H9 (cell line): ENCODE data around the gene ZNF281. TPM values are rescaled to one million over a fixed set of nuclear protein-coding genes. Genes with fewer than 3 reads are reported as not detected.

Experiments
- DNase-seq: peaks from one replicate; pipeline ENCODE4 v3.0.0-alpha.2; 2017
- H2AFZ ChIP-seq: one replicate; pipeline ENCODE4 v1.6.1; 2013; ENCODE audit warnings: mild to moderate bottlenecking, low read length, control low read depth, moderate library complexity
- H2AK5ac ChIP-seq: 2 replicates; pipeline ENCODE4 v1.6.1; 2013; ENCODE audit warnings: low read length, control low read depth, mixed read lengths; ENCODE audit not compliant: insufficient read length
- H2BK120ac ChIP-seq: one replicate; pipeline ENCODE4 v1.6.1; 2013; ENCODE audit warnings: low read depth, mild to moderate bottlenecking, low read length, control low read depth, inconsistent platforms; ENCODE audit not compliant: poor library complexity, severe bottlenecking
- H2BK12ac ChIP-seq: 2 replicates; pipeline ENCODE4 v1.6.1; 2013; ENCODE audit warnings: low read length, control low read depth, mixed read lengths, low read depth; ENCODE audit not compliant: insufficient read length
- H2BK15ac ChIP-seq: 2 replicates; pipeline ENCODE4 v1.6.1; 2013; ENCODE audit warnings: low read depth, low read length, control low read depth
- H2BK20ac ChIP-seq: one replicate; pipeline ENCODE4 v1.6.1; 2013; ENCODE audit warnings: low read depth, mild to moderate bottlenecking, low read length, control low read depth, inconsistent platforms; ENCODE audit not compliant: poor library complexity, severe bottlenecking
- H2BK5ac ChIP-seq: 2 replicates; pipeline ENCODE4 v1.6.1; 2013; ENCODE audit warnings: low read length, control low read depth, mixed read lengths; ENCODE audit not compliant: insufficient read length
- H3K14ac ChIP-seq: 2 replicates; pipeline ENCODE4 v1.6.1; 2013; ENCODE audit warnings: low read length, control low read depth; ENCODE audit not compliant: insufficient read depth
- H3K18ac ChIP-seq: 2 replicates; pipeline ENCODE4 v1.6.1; 2013; ENCODE audit warnings: low read depth, mild to moderate bottlenecking, mixed read lengths, low read length, control low read depth; ENCODE audit not compliant: insufficient read length
- H3K23ac ChIP-seq: 2 replicates; pipeline ENCODE4 v1.6.1; 2013; ENCODE audit warnings: low read length, control low read depth, mixed read lengths, low read depth; ENCODE audit not compliant: insufficient read length
- H3K23me2 ChIP-seq: 2 replicates; pipeline ENCODE4 v1.6.1; 2013; ENCODE audit warnings: low read depth, mild to moderate bottlenecking, mixed read lengths, low read length, control low read depth; ENCODE audit not compliant: insufficient read length, poor library complexity, severe bottlenecking
- H3K27ac ChIP-seq: 2 replicates; pipeline ENCODE4 v1.5.1; 2013; ENCODE audit warnings: low read length, control low read depth, mixed read lengths, low read depth; ENCODE audit not compliant: insufficient read length
- H3K27me3 ChIP-seq: 2 replicates; pipeline ENCODE4 v1.6.1; 2013; ENCODE audit warnings: low read length, control low read depth, inconsistent platforms; ENCODE audit not compliant: insufficient read depth
- H3K4ac ChIP-seq: 2 replicates; pipeline ENCODE4 v1.6.1; 2013; ENCODE audit warnings: low read depth, mild to moderate bottlenecking, control low read depth, inconsistent platforms, low read length, moderate library complexity
- H3K4me1 ChIP-seq: 2 replicates; pipeline ENCODE4 v1.6.1; 2013; ENCODE audit warnings: low read length, control low read depth, inconsistent platforms; ENCODE audit not compliant: insufficient read depth
- H3K4me2 ChIP-seq: 2 replicates; pipeline ENCODE4 v1.6.1; 2013; ENCODE audit warnings: low read length, control low read depth, mixed read lengths; ENCODE audit not compliant: insufficient read length, insufficient read depth
- H3K56ac ChIP-seq: 2 replicates; pipeline ENCODE4 v1.6.1; 2013; ENCODE audit warnings: low read depth, mild to moderate bottlenecking, mixed read lengths, low read length, control low read depth; ENCODE audit not compliant: insufficient read length
- H3K79me1 ChIP-seq: 2 replicates; pipeline ENCODE4 v1.6.1; 2013; ENCODE audit warnings: low read depth, mild to moderate bottlenecking, moderate library complexity, low read length, control low read depth, inconsistent platforms; ENCODE audit not compliant: insufficient read depth, poor library complexity, severe bottlenecking
- H3K79me2 ChIP-seq: 2 replicates; pipeline ENCODE4 v1.6.1; 2013; ENCODE audit warnings: low read length, control low read depth, inconsistent platforms; ENCODE audit not compliant: insufficient read depth
- H3K9ac ChIP-seq: 2 replicates; pipeline ENCODE4 v1.6.1; 2013; ENCODE audit warnings: low read length, control low read depth, mixed read lengths; ENCODE audit not compliant: insufficient read length; ENCODE audit errors: extremely low read depth
- H3K9me3 ChIP-seq: one replicate; pipeline ENCODE4 v1.6.1; 2013; ENCODE audit warnings: low read depth, low read length, inconsistent platforms; ENCODE audit not compliant: control insufficient read depth
- H3T11ph ChIP-seq: one replicate; pipeline ENCODE4 v1.6.1; 2013; ENCODE audit warnings: mild to moderate bottlenecking, low read length, control low read depth, inconsistent platforms
- H4K20me1 ChIP-seq: one replicate; pipeline ENCODE4 v1.6.1; 2013; ENCODE audit not compliant: control insufficient read depth, insufficient read length, insufficient read depth
- H4K5ac ChIP-seq: 2 replicates; pipeline ENCODE4 v1.6.1; 2013; ENCODE audit warnings: low read depth, mild to moderate bottlenecking, mixed read lengths, low read length, control low read depth; ENCODE audit not compliant: insufficient read length
- H4K8ac ChIP-seq: replicated peaks from 2 replicates; pipeline ENCODE4 v1.6.1; 2013; ENCODE audit warnings: low read length, control low read depth, mixed read lengths, low read depth; ENCODE audit not compliant: insufficient read length
- H4K91ac ChIP-seq: 2 replicates; pipeline ENCODE4 v1.6.1; 2013; ENCODE audit warnings: low read depth, mild to moderate bottlenecking, moderate library complexity, mixed read lengths, low read length, control low read depth; ENCODE audit not compliant: insufficient read length
- H3K27ac Mint-ChIP-seq, 3 experiments: 2 replicates in 2 of 3; 3 replicates in 1 of 3; pipeline ENCODE4 v1.8.0; 2020 to 2021; ENCODE audit warnings: mixed read lengths in 3 of 3, mild to moderate bottlenecking in 1 of 3, moderate library complexity in 1 of 3
- H3K27me3 Mint-ChIP-seq: 2 replicates; pipeline ENCODE4 v1.8.0; 2021; ENCODE audit warnings: low read depth, mild to moderate bottlenecking, moderate library complexity, mixed read lengths
- H3K36me3 Mint-ChIP-seq, 3 experiments: 2 replicates in 2 of 3; 3 replicates in 1 of 3; pipeline ENCODE4 v1.8.0; 2020 to 2021; ENCODE audit warnings: low read depth in 3 of 3, mixed read lengths in 3 of 3; ENCODE audit not compliant: insufficient read depth in 1 of 3
- H3K4me1 Mint-ChIP-seq, 2 experiments: 2 replicates each; pipeline ENCODE4 v1.8.0; 2020; ENCODE audit warnings: mixed read lengths in 2 of 2
- H3K4me3 Mint-ChIP-seq, 2 experiments: 2 replicates in 1 of 2; 3 replicates in 1 of 2; pipeline ENCODE4 v1.8.0; 2020 to 2021; ENCODE audit warnings: mild to moderate bottlenecking in 2 of 2, mixed read lengths in 2 of 2, moderate library complexity in 1 of 2
- H3K9me3 Mint-ChIP-seq, 2 experiments: 2 replicates in 1 of 2; 3 replicates in 1 of 2; pipeline ENCODE4 v1.8.0; 2020; ENCODE audit warnings: mild to moderate bottlenecking in 2 of 2, mixed read lengths in 2 of 2, moderate library complexity in 1 of 2
- CTCF ChIP-seq: fragments of 200-600 bp; sonication (generic); conservative IDR thresholded peaks from 3 replicates; pipeline ENCODE4 v1.8.0; 2021; ENCODE audit warnings: antibody characterized with exemption, mild to moderate bottlenecking
- WGBS: extraction: QIAGEN DNeasy Blood & Tissue Kit; methylation state at CpG from one replicate; pipeline ENCODE4 v1.1.7; 2013; ENCODE audit warnings: missing lambda C conversion rate, low lambda C conversion rate, mixed read lengths; ENCODE audit not compliant: insufficient read length; ENCODE audit errors: extremely low coverage; 5-methylcytosine and 5-hydroxymethylcytosine counted together
- total RNA-seq: library from RNA; stranded (reverse); gene quantifications from 2 replicates; pipeline ENCODE4 v1.2.1, GENCODE V29; 2021

Gene ZNF281
- total RNA-seq, 1 experiment from 2014 or later = 75.2 TPM

DNA sequence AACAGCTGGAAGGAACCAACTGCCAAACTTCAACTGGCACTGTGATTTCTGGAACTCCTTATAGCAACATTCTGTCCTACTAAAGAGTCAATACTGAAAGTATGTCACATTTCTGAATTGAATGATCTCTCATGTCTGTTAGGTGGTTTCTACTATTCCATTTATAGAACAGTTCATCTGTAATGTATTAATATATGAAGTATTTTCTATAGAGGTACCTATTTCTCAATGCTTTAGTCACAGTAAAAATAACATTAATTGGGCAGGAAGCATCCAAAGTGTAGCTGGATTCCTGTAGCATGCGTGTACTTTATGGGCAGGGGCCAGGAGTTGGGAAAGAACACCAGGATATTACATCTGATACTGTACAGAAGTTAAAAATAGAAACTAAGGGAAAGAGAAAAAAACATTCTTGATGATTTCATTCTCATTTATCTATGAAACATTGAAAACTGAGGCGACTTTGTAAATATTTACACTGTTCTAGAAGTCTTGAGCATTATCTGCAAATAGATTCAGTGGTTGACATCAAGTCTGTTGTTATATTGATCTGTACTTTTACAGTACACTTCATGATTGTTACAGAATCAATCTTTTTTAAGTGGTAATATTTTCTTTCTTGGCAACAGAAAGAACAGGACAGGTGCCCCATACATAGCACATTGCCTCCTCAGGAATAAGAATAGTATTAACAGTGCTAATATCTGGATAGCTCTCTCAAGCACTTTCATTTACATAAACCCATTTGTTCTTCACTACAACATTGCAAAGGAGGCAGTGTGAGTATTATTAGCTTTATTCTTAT is 6.2 kb upstream of the ZNF281 start:
- Histone ChIP-seq H4K20me1 (no peaks in the 10 kb centered on the region), H3K9me3 (no peaks in the 10 kb centered on the region), H2BK12ac (no peak overlapping the region), H2BK20ac (no peak overlapping the region), H3K27ac (no peak overlapping the region), H2AFZ (no peak overlapping the region), H3K18ac (no peak overlapping the region), H3K27me3 (no peaks in the 10 kb centered on the region), H3K79me2 (peaks cover 9% of the 10 kb centered on the region; the same call in 1 of the 2 replicates), H2AK5ac (no peak overlapping the region), H4K8ac (no peak overlapping the region), H2BK15ac (no peak overlapping the region), H4K91ac (no peak overlapping the region), H3K23me2 (peaks cover 8% of the 10 kb centered on the region), H2BK5ac (no peak overlapping the region), H3K4me2 (no peak overlapping the region), H3K14ac (no peak overlapping the region), H4K5ac (no peak overlapping the region), H3K56ac (no peak overlapping the region), H3K79me1 (no peaks in the 10 kb centered on the region), H3T11ph (no peak overlapping the region), H3K4ac (no peak overlapping the region; the same call in 1 of the 2 replicates), H2BK120ac (no peak overlapping the region), H3K4me1 (no peaks in the 10 kb centered on the region; the same call in 1 of the 2 replicates), H3K9ac (no peak overlapping the region), H3K23ac (no peak overlapping the region)
- no peak for TF ChIP-seq CTCF
- Mint-ChIP-seq H3K27me3 (no peaks in the 10 kb centered on the region), H3K36me3 (peaks cover 20 to 39% (median 24%) of the 10 kb centered on the region in 3 experiments; a peak in 6 of 7 replicates), H3K27ac (peak overlapping the region in 2 of 3 experiments; percentile 35 to 81; a peak in 4 of 7 replicates), H3K4me3 (peak overlapping the region in 1 of 2 experiments; percentile 12; a peak in 1 of 5 replicates), H3K4me1 (peaks cover 23 to 32% of the 10 kb centered on the region in 2 experiments), H3K9me3 (no peaks in the 10 kb centered on the region)
- DNase-seq = no peak
- no CpG with 5 or more reads among the region's 2 CpGs for WGBS
